H1 (cell line): Measurements from ENCODE around the gene NKAIN1.
A peak's percentile ranks its signal among the peaks of the same experiment; 100 is the strongest.

ENCODE experiments used
- ATF3 ChIP-seq: IDR thresholded peaks from 2 replicates; pipeline ENCODE4 v1.6.1; 2011; ENCODE audit warnings: low read depth, mild to moderate bottlenecking, low read length; ENCODE audit not compliant: insufficient read depth
- BCL11A ChIP-seq, 2 experiments: IDR thresholded peaks; one replicate each; pipeline ENCODE4 v1.6.1; 2011; ENCODE audit warnings: low read depth in 2 of 2, low read length in 2 of 2, mild to moderate bottlenecking in 2 of 2
- CEBPB ChIP-seq: IDR thresholded peaks from 2 replicates; pipeline ENCODE4 v1.6.1; 2012; ENCODE audit warnings: low read depth, low read length
- CHD2 ChIP-seq: IDR thresholded peaks from 2 replicates; pipeline ENCODE4 v1.6.1; 2012; ENCODE audit warnings: low read length, improper control_type of control experiment
- EZH2 ChIP-seq: fragments of 200-600 bp; sonication (generic); IDR thresholded peaks from 2 replicates; pipeline ENCODE4 v1.7.1; 2012; ENCODE audit warnings: low read depth, mild to moderate bottlenecking, moderate library complexity, low read length, inconsistent platforms; ENCODE audit not compliant: severe bottlenecking
- MAFK ChIP-seq: IDR thresholded peaks from 2 replicates; pipeline ENCODE4 v1.6.1; 2012; ENCODE audit warnings: low read depth, mild to moderate bottlenecking, improper control_type of control experiment, low read length
- POLR2A ChIP-seq, 2 experiments: IDR thresholded peaks; 1 replicate in 1 of 2; 2 replicates in 1 of 2; pipeline ENCODE4 v1.6.1; 2011; ENCODE audit warnings: low read depth in 2 of 2, low read length in 2 of 2, mild to moderate bottlenecking in 2 of 2; ENCODE audit errors: control extremely low read depth in 1 of 2
- POLR2AphosphoS5 ChIP-seq: IDR thresholded peaks from 2 replicates; pipeline ENCODE4 v1.6.1; 2011; ENCODE audit warnings: low read depth, low read length
- SP2 ChIP-seq: IDR thresholded peaks from 2 replicates; pipeline ENCODE4 v1.6.1; 2012; ENCODE audit warnings: mild to moderate bottlenecking, low read length, inconsistent platforms
- YY1 ChIP-seq: IDR thresholded peaks from 2 replicates; pipeline ENCODE4 v1.6.1; 2011; ENCODE audit warnings: low read depth, mild to moderate bottlenecking, low read length
- ZNF274 ChIP-seq: IDR thresholded peaks from 2 replicates; pipeline ENCODE4 v1.7.0; 2012; ENCODE audit warnings: low read length, borderline replicate concordance; ENCODE audit errors: extremely low read depth
- TF ChIP-seq, protein P1 (sequence below): IDR thresholded peaks from 2 replicates; pipeline ENCODE4 v1.6.1; 2012; ENCODE audit warnings: inconsistent platforms
- TF ChIP-seq, protein P2 (sequence below), 3 experiments: IDR thresholded peaks; 1 replicate in 2 of 3; 2 replicates in 1 of 3; pipeline versions ENCODE4 v1.5.1 to v1.6.1; 2011; ENCODE audit warnings: low read length in 3 of 3, mild to moderate bottlenecking in 3 of 3, inconsistent platforms in 2 of 3, low read depth in 1 of 3, moderate library complexity in 1 of 3; ENCODE audit not compliant: insufficient read depth in 1 of 3; ENCODE audit errors: control extremely low read depth in 1 of 3

GRCh38 chr1:31238986-31239613, 587 bp downstream of the NKAIN1 start:
- TF ChIP-seq CEBPB = no peak
- no peak for TF ChIP-seq ZNF274
- no peak for TF ChIP-seq YY1
- TF ChIP-seq, protein P1, sequence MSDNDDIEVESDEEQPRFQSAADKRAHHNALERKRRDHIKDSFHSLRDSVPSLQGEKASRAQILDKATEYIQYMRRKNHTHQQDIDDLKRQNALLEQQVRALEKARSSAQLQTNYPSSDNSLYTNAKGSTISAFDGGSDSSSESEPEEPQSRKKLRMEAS = no peak; the same call in 1 of the 2 replicates
- TF ChIP-seq, protein P2, sequence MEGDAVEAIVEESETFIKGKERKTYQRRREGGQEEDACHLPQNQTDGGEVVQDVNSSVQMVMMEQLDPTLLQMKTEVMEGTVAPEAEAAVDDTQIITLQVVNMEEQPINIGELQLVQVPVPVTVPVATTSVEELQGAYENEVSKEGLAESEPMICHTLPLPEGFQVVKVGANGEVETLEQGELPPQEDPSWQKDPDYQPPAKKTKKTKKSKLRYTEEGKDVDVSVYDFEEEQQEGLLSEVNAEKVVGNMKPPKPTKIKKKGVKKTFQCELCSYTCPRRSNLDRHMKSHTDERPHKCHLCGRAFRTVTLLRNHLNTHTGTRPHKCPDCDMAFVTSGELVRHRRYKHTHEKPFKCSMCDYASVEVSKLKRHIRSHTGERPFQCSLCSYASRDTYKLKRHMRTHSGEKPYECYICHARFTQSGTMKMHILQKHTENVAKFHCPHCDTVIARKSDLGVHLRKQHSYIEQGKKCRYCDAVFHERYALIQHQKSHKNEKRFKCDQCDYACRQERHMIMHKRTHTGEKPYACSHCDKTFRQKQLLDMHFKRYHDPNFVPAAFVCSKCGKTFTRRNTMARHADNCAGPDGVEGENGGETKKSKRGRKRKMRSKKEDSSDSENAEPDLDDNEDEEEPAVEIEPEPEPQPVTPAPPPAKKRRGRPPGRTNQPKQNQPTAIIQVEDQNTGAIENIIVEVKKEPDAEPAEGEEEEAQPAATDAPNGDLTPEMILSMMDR (IDR thresholded peaks at IDR 0.05; ENCODE audit: control extremely low read depth in 1 of 3, insufficient read depth in 1 of 3, low read depth in 1 of 3, low read length in 3 of 3) = no peak
- peak; percentile 29 for TF ChIP-seq EZH2
- TF ChIP-seq MAFK = no peak
- TF ChIP-seq CHD2 = no peak
- no peak for TF ChIP-seq SP2
- TF ChIP-seq POLR2A (IDR thresholded peaks at IDR 0.05; ENCODE audit: control extremely low read depth in 1 of 2, low read depth in 2 of 2, low read length in 2 of 2) = no peak; a peak in 1 of 3 replicates
- TF ChIP-seq POLR2AphosphoS5 = peak; percentile 39; the same call in 1 of the 2 replicates
- TF ChIP-seq ATF3 = no peak
- TF ChIP-seq BCL11A (IDR thresholded peaks at IDR 0.05; ENCODE audit: low read depth in 2 of 2, low read length in 2 of 2) = no peak
